ENCODE results near the gene EML5. TPM values are rescaled to one million over a fixed set of nuclear protein-coding genes. Genes with fewer than 3 reads are reported as not detected.

Gene EML5
- total and polyA plus RNA-seq, 8 donors = 1.1 to 2.3 (median 1.8) TPM

DNA sequence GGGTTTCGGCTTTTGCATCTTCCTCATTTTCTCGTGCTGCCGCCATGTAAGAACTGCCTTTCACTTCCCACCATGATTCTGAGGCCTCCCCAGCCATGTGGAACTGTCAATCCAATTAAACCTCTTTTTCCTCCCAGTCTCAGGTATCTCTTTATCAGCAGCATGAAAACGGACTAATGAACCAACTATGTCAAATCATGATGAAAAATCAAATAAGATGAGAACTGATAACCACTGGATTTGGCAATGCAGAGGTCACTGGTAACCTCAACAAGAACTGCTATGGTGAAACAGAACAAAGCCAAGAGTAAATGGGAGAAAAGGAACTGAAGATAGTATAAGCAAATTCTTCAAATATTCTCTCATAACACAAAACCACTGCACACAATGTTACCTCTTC, 6.0 kb downstream of the EML5 start:
- TF ChIP-seq, protein P1, sequence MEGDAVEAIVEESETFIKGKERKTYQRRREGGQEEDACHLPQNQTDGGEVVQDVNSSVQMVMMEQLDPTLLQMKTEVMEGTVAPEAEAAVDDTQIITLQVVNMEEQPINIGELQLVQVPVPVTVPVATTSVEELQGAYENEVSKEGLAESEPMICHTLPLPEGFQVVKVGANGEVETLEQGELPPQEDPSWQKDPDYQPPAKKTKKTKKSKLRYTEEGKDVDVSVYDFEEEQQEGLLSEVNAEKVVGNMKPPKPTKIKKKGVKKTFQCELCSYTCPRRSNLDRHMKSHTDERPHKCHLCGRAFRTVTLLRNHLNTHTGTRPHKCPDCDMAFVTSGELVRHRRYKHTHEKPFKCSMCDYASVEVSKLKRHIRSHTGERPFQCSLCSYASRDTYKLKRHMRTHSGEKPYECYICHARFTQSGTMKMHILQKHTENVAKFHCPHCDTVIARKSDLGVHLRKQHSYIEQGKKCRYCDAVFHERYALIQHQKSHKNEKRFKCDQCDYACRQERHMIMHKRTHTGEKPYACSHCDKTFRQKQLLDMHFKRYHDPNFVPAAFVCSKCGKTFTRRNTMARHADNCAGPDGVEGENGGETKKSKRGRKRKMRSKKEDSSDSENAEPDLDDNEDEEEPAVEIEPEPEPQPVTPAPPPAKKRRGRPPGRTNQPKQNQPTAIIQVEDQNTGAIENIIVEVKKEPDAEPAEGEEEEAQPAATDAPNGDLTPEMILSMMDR (IDR thresholded peaks at IDR 0.05) = no peak
- Histone ChIP-seq H3K36me3 (no peaks in the 10 kb centered on the region), H3K9me3 (peaks cover 0 to 10% of the 10 kb centered on the region in 2 donors), H3K4me3 (no peak overlapping the region), H3K4me1 (peaks cover 0 to 6% of the 10 kb centered on the region in 2 donors), H3K27ac (no peak overlapping the region), H3K27me3 (peaks cover 10 to 26% of the 10 kb centered on the region in 2 donors)
- ATAC-seq (no peak), DNase-seq (no peak)
- intact Hi-C loops (cut with DNase I) = no loop called here

- no peaks in the 10 kb centered on the region for H3K4me1 ChIP-seq
- H3K27me3 ChIP-seq = peaks cover 3 to 18% of the 10 kb centered on the region in 2 donors
- no peak overlapping the region for H3K27ac ChIP-seq
- H3K9me3 ChIP-seq = peaks cover 0 to 10% of the 10 kb centered on the region in 2 donors
- ATAC-seq (no peak), DNase-seq (no peak)
- no peaks in the 10 kb centered on the region for H3K36me3 ChIP-seq
- intact Hi-C loops (cut with DNase I) = no loop called here
- no peak overlapping the region for H3K4me3 ChIP-seq
- TF ChIP-seq, protein P1 (IDR thresholded peaks at IDR 0.05) = no peak
Measured at GRCh38 chr14:88785911-88786310, 6.8 kb downstream of the EML5 start.

GRCh38 chr14:88775532-88775931, 17.2 kb downstream of the EML5 start:
- DNase-seq (no peak), ATAC-seq (no peak)
- Histone ChIP-seq H3K27me3 (no peaks in the 10 kb centered on the region), H3K4me1 (no peaks in the 10 kb centered on the region), H3K36me3 (no peaks in the 10 kb centered on the region), H3K4me3 (no peak overlapping the region), H3K27ac (no peak overlapping the region), H3K9me3 (no peaks in the 10 kb centered on the region)
- TF ChIP-seq, protein P1 (IDR thresholded peaks at IDR 0.05) = no peak
- intact Hi-C loops (cut with DNase I) = no loop called here

- no peak for ATAC-seq
- intact Hi-C loops (cut with DNase I) = no loop called here
Measured at GRCh38 chr14:88770736-88771135, 22.0 kb downstream of the EML5 start.

DNA sequence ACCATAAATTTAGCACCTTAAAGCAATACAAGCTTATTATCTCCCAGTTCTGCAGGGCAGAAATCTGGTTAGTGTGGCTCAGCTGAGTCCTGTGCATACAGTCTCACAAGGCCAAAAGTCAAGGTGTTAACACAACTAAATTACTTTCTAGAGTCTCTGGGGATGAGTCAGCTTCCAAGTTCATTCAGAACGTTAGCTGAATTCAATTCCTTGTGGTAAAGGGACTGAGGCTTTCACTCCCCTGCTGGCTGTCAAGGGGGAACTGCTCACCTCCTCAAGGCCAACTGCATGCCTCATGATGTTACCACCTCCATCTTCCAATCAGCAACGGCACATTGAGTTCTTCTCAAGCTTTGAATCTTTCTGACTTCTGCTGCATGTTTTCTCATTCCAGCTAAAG, 27.6 kb downstream of the EML5 start:
- H3K27me3 ChIP-seq = no peaks in the 10 kb centered on the region
- H3K4me1 ChIP-seq = no peaks in the 10 kb centered on the region
- no peaks in the 10 kb centered on the region for H3K36me3 ChIP-seq
- no peak for ATAC-seq
- intact Hi-C loops (cut with DNase I) = no loop called here
- TF ChIP-seq, protein P1 (IDR thresholded peaks at IDR 0.05) = no peak
- no peak overlapping the region for H3K27ac ChIP-seq
- H3K4me3 ChIP-seq = no peak overlapping the region
- DNase-seq = no peak
- H3K9me3 ChIP-seq = peaks cover 0 to 34% of the 10 kb centered on the region in 2 donors

More at GRCh38 chr14:88770736-88771135, 22.0 kb downstream of the EML5 start:
- Histone ChIP-seq H3K36me3 (no peaks in the 10 kb centered on the region), H3K9me3 (peaks cover 0 to 26% of the 10 kb centered on the region in 2 donors), H3K4me1 (no peaks in the 10 kb centered on the region), H3K4me3 (no peak overlapping the region), H3K27ac (no peak overlapping the region), H3K27me3 (no peaks in the 10 kb centered on the region)
- TF ChIP-seq, protein P1 (IDR thresholded peaks at IDR 0.05) = no peak
- DNase-seq = no peak
